Measurements from ENCODE around the gene STRIP1.
"Not testable (repeated sequence)": the region's sequence is repeated elsewhere in the genome, so short reads cannot be mapped to it uniquely, and the experiment has no call there.

The STRIP1 gene

DNA sequence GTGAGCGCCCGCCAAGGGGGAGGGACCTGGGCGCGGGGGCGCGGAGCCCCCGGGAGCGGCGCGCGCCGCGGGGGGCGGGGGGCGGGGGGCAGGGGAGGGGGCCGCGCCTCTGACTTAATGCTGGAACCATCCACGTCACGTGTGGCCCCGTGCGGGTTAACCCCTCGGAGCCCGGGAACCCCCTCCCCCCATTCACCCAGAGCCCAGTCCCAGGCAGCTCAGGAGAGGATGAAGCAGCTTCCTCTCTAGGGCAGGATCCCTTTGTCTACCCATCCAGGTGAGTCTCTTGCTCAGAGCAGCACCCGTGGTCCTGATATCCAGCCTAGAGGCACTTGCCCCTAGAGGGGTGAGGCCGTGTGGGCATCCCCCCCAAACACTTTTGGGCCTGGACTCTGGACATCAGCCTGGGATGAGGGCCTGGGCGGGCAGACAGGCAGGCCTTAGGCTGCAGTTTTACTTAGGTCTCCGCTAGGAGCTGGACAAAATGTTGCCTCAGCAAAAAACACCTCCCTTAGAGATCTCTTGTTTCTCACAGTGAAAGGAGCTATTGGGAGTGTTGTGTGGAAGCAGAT, 36.3 kb downstream of the STRIP1 start, which contains the start of gene ALX3:
TSS of gene ALX3 (minus strand) at position 2 of the 572 bp plus-strand sequence. CDS start 60 bp downstream, outside the sequence.
- TF ChIP-seq, protein P1, sequence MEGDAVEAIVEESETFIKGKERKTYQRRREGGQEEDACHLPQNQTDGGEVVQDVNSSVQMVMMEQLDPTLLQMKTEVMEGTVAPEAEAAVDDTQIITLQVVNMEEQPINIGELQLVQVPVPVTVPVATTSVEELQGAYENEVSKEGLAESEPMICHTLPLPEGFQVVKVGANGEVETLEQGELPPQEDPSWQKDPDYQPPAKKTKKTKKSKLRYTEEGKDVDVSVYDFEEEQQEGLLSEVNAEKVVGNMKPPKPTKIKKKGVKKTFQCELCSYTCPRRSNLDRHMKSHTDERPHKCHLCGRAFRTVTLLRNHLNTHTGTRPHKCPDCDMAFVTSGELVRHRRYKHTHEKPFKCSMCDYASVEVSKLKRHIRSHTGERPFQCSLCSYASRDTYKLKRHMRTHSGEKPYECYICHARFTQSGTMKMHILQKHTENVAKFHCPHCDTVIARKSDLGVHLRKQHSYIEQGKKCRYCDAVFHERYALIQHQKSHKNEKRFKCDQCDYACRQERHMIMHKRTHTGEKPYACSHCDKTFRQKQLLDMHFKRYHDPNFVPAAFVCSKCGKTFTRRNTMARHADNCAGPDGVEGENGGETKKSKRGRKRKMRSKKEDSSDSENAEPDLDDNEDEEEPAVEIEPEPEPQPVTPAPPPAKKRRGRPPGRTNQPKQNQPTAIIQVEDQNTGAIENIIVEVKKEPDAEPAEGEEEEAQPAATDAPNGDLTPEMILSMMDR (IDR thresholded peaks at IDR 0.05; ENCODE audit: extremely low read depth, insufficient read depth, missing control alignments) = no peak
- in situ Hi-C loops (cut with MboI; ENCODE audit: low pct_unique_long_range_greater_than_20kb, low sequenced_read_pairs, unreplicated experiment) = no loop called here
- no peak for DNase-seq (ENCODE audit: low spot score)

DNA sequence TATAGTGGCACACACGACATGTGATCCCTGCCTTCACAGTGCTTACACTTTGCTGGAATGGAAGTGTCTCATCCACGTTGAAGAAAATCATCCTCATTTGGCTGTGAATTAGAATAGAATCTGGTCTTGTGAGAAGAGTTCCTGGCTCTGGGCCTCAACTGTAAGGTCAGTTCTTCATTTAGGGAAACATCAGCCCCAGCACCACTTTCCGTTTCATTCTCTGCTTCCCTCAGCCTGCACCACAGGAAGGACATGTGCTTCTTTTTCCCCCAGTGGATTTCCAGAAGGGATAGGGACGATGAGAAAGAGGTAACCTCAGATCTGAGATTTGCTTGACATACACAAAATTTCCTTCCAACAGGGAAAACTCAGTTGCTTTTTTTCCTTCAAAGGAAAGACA, 39.7 kb downstream of the STRIP1 start:
- no peak for DNase-seq (ENCODE audit: low spot score)
- TF ChIP-seq, protein P1 (IDR thresholded peaks at IDR 0.05; ENCODE audit: extremely low read depth, insufficient read depth, missing control alignments) = no peak
- in situ Hi-C loops (cut with MboI; ENCODE audit: low pct_unique_long_range_greater_than_20kb, low sequenced_read_pairs, unreplicated experiment) = no loop called here

DNA sequence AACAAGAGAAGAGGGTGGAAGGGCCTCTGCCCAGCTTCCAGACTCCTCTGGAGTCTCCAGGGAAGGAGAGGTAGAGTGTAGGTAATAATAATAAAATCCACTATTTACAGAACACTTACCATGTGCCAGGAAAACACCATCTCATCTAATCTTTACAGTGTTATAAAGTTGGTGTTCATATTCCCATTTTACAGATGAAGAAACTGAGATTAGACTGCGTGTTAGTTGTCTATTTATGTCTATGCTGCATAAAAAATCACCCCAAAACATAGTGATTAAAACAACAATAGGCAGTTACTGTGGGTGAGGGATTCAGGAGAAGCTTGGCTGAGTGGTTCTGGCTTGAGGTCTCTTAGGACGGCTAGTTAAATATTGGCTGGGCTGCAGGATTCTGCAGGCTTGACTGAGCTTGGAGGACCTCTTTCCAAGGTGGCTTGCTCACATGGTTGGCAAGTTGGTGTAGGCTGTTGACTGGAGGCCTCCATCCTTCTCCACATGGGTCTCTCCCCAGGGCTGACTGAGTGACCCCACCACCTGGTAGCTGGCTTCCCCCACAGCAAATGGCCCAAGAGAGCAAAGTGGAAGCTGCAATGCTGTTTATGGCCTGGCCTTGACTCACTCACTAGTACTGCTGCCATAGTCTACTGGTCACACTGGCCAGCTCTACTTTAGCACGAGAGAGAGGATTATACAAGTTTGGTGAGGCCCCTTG, 42.5 kb downstream of the STRIP1 start:
- DNase-seq (ENCODE audit: low spot score) = no peak
- in situ Hi-C loops (cut with MboI; ENCODE audit: low pct_unique_long_range_greater_than_20kb, low sequenced_read_pairs, unreplicated experiment) = no loop called here

DNA sequence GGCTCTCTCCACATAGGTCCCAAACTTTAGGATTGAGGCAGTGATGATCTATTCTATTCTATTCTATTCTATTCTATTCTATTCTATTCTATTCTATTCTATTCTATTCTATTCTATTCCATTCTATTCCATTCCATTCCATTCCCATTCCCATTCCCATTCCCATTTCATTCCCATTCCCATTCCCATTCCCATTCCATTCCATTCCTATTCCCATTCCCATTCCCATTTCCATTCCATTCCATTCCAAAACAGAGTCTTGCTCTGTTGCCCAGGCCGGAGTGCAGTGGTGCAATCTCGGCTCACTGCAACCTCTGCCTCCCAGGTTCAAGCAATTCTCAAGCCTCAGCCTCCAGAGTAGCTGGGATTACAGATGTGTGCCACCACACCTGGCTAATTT, 45.6 kb downstream of the STRIP1 start:
- in situ Hi-C loops (cut with MboI; ENCODE audit: low pct_unique_long_range_greater_than_20kb, low sequenced_read_pairs, unreplicated experiment); DNase-seq (ENCODE audit: low spot score): not testable (repeated sequence)

More for the DNA sequence above, 42.5 kb downstream of the STRIP1 start:
- TF ChIP-seq, protein P1 (IDR thresholded peaks at IDR 0.05; ENCODE audit: extremely low read depth, insufficient read depth, missing control alignments) = no peak

DNA sequence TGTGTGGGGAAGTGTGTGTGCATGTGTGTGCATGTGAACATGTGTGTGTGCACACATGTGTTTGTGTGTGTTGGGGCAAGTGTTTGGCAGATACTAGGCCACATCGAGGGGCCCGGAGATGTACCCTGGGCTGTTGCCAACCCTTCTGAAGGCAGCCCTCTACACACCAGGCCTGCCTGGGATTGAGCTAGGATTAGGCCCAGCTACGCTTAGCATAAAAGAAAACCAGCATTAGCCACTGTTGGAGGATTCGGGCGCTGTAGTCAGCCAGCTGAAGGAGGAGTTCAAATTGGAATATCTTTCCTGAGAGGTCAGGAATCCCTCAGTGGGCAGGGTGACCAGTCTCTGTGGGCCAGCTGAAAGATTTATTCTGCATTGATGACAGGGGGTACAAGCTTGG, 46.6 kb downstream of the STRIP1 start:
- no peak for DNase-seq (ENCODE audit: low spot score)
- TF ChIP-seq, protein P1 (IDR thresholded peaks at IDR 0.05; ENCODE audit: extremely low read depth, insufficient read depth, missing control alignments) = no peak
- in situ Hi-C loops (cut with MboI; ENCODE audit: low pct_unique_long_range_greater_than_20kb, low sequenced_read_pairs, unreplicated experiment) = no loop called here

DNA sequence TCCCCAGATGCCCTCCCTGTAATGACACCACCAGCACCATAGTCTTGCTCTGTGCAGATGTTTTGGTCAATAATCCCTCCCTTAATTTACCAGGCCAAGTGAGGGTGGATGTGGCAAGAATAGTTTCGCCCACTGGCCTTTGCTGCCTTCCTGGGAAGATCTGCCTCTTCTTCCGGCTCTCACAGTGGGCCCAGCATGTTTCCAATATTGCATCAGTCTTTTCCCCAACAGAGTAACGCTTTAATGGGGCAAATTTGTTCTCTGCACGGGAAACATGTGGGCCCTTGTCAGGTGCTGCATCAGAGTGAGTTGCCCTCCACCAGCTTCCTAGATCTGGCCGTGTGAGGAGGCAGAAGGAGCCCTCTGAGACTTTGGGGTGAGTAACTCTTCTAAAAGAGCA, 48.1 kb downstream of the STRIP1 start:
- TF ChIP-seq, protein P1 (IDR thresholded peaks at IDR 0.05; ENCODE audit: extremely low read depth, insufficient read depth, missing control alignments) = no peak
- in situ Hi-C loops (cut with MboI; ENCODE audit: low pct_unique_long_range_greater_than_20kb, low sequenced_read_pairs, unreplicated experiment) = no loop called here
- DNase-seq (ENCODE audit: low spot score) = no peak

All from GM13977 (cell line).